RWPE1 (cell line): ENCODE results near the gene SFMBT1.

ENCODE experiments used
- CTCF ChIA-PET: fragments of 350-600 bp; sonication (Branson Sonifier 250); formaldehyde crosslinking; extraction: SDS; loops from one replicate; lab custom pipeline; 2021; lab: Yijun Ruan, JAX
- POLR2A ChIA-PET: fragments of 400-600 bp; formaldehyde crosslinking; extraction: SDS; loops from one replicate; lab custom pipeline; 2020; ENCODE audit warnings: antibody characterized with exemption; ENCODE audit not compliant: low non-redundant PET; lab: Yijun Ruan, JAX
- DNase-seq: peaks from one replicate; pipeline ENCODE4 v3.0.0; 2012; ENCODE audit warnings: low spot score
- H3K27ac ChIP-seq: fragments of 450-650 bp; 2 replicates; pipeline ENCODE4 v1.5.1; 2017
- TF ChIP-seq, protein P1 (sequence below): fragments of 450-650 bp; conservative IDR thresholded peaks from 2 replicates; pipeline ENCODE4 v1.5.1; 2017; ENCODE audit warnings: low read depth, mild to moderate bottlenecking

SFMBT1 gene

DNA sequence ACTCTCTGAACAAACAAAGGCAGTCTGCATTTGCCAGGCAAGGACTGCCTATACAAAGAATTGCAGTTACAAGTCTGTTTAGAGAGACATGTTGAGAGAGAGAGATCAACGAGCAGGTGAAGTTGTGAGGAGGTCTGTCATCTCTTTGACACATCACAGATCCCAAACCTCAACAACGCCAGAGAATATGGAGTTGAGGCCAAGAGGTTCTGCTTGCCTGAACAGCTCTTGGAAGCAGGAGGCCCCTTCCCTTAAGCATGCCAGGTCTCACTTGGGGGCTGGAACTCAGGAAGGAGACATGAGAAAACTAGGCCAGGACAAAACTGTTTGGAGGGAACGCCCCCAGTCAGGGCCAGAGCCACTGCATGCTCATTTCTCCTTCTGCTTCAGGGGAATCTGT lies 188.7 kb downstream of the SFMBT1 start:
- no peak overlapping the region for H3K27ac ChIP-seq
- DNase-seq: no peak
- TF ChIP-seq, protein P1, sequence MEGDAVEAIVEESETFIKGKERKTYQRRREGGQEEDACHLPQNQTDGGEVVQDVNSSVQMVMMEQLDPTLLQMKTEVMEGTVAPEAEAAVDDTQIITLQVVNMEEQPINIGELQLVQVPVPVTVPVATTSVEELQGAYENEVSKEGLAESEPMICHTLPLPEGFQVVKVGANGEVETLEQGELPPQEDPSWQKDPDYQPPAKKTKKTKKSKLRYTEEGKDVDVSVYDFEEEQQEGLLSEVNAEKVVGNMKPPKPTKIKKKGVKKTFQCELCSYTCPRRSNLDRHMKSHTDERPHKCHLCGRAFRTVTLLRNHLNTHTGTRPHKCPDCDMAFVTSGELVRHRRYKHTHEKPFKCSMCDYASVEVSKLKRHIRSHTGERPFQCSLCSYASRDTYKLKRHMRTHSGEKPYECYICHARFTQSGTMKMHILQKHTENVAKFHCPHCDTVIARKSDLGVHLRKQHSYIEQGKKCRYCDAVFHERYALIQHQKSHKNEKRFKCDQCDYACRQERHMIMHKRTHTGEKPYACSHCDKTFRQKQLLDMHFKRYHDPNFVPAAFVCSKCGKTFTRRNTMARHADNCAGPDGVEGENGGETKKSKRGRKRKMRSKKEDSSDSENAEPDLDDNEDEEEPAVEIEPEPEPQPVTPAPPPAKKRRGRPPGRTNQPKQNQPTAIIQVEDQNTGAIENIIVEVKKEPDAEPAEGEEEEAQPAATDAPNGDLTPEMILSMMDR: no peak
- CTCF ChIA-PET: no interaction called here
- POLR2A ChIA-PET: no interaction called here

DNA sequence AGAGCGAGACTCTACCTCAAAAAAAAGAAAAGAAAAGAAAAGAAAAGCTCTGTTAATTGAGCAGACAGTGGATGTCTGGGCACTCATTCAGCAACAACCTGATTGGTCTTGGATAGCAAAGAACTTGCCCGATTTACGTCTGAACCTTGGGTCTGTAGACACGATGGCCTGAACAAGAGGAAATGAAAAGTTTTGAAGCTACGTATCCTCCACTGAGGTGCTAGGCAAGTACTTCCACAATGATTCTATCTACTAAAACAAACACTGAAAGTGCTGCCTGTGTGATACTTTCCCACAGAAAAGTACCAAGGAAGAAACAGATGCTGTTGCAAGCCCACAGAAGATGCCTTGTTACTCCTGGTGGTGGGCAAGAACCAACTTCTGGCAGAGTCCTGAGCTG lies 189.2 kb downstream of the SFMBT1 start:
- CTCF ChIA-PET: no interaction called here
- TF ChIP-seq, protein P1: no peak
- DNase-seq: no peak
- POLR2A ChIA-PET: no interaction called here
- no peak overlapping the region for H3K27ac ChIP-seq

DNA sequence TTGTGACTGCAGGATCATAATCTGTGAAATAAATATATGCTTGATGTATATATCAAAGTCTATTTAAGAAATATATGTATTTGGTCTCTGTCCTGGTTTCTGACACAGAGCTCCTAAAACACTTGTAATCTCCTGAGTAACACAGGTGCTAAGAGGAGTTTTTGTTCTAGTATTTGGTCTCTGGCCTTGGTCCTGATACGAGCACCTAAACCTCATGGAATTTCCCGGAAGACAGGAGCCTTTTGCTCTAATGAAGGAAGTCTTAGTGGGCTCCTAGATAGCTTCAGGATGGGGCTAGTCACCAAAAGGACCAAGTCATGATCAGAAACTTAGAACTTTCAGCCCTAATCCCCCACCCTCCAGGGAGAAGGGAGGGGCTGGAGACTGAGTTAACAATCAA lies 191.9 kb downstream of the SFMBT1 start:
- no peak overlapping the region for H3K27ac ChIP-seq
- no peak for DNase-seq
- POLR2A ChIA-PET: no interaction called here
- TF ChIP-seq, protein P1: no peak
- CTCF ChIA-PET: no interaction called here
